ENCODE data around the gene KCNC1. TPM values are rescaled to one million over a fixed set of nuclear protein-coding genes. Genes with fewer than 3 reads are reported as not detected.

The KCNC1 gene
- total RNA-seq, 2 experiments from 2014 or later = not detected

- Mint-ChIP-seq H3K36me3 (no peaks in the 10 kb centered on the region), H3K4me1 (ENCODE audit: low read depth) (no peaks in the 10 kb centered on the region), H3K9me3 (no peaks in the 10 kb centered on the region), H3K27me3 (no peaks in the 10 kb centered on the region), H3K27ac (no peak overlapping the region), H3K4me3 (no peak overlapping the region)
- ChIA-PET CTCF (no interaction called here), POLR2A (no interaction called here)
- intact Hi-C loops (cut with micrococcal nuclease) = no loop called here
- DNase-seq = no peak
Measured at GRCh38 chr11:17767914-17768313, 33.3 kb downstream of the KCNC1 start.

- Mint-ChIP-seq H3K4me1 (ENCODE audit: low read depth) (no peaks in the 10 kb centered on the region), H3K4me3 (no peak overlapping the region), H3K9me3 (no peaks in the 10 kb centered on the region), H3K27ac (no peak overlapping the region), H3K27me3 (no peaks in the 10 kb centered on the region), H3K36me3 (no peaks in the 10 kb centered on the region)
- ChIA-PET POLR2A (no interaction called here), CTCF (interaction anchor here (0.6 to 0.9 kb wide), 2 partner anchors 37 to 52 kb away, joined by 3 read pairs; no protein-coding TSS in a partner anchor)
- intact Hi-C loops (cut with micrococcal nuclease) = no loop called here
- no peak for DNase-seq
Measured at GRCh38 chr11:17768547-17768946, 34.0 kb downstream of the KCNC1 start.

DNA sequence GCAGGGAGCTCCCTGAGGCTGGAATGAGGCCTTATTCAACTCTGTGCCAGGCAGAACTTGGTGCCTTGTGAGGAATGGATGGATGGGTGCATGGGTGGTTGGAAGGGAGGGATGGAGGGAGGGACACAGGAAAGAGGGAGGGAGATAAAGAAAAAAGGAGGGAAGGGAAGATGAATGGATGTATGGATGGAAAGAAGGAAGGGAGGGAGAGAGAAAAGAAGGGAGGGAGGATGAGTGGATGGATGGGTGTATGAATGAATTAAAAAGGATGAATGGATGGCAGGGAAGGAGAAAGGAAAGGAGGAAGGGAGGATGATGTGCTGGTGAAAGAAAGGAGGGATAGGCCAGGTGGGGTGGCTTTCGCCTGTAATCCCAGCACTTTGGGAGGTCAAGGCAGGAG, 34.6 kb downstream of the KCNC1 start:
- CTCF ChIA-PET = interaction anchor here (0.5 to 0.9 kb wide), 3 partner anchors 10 to 52 kb away, joined by 3 read pairs; no protein-coding TSS in a partner anchor
- no peak overlapping the region for H3K4me3 Mint-ChIP-seq
- DNase-seq = no peak
- H3K27ac Mint-ChIP-seq = no peak overlapping the region
- no peaks in the 10 kb centered on the region for H3K36me3 Mint-ChIP-seq
- no peaks in the 10 kb centered on the region for H3K9me3 Mint-ChIP-seq
- H3K4me1 Mint-ChIP-seq (ENCODE audit: low read depth) = no peaks in the 10 kb centered on the region
- POLR2A ChIA-PET = no interaction called here
- H3K27me3 Mint-ChIP-seq = no peaks in the 10 kb centered on the region
- intact Hi-C loops (cut with micrococcal nuclease) = no loop called here

DNA sequence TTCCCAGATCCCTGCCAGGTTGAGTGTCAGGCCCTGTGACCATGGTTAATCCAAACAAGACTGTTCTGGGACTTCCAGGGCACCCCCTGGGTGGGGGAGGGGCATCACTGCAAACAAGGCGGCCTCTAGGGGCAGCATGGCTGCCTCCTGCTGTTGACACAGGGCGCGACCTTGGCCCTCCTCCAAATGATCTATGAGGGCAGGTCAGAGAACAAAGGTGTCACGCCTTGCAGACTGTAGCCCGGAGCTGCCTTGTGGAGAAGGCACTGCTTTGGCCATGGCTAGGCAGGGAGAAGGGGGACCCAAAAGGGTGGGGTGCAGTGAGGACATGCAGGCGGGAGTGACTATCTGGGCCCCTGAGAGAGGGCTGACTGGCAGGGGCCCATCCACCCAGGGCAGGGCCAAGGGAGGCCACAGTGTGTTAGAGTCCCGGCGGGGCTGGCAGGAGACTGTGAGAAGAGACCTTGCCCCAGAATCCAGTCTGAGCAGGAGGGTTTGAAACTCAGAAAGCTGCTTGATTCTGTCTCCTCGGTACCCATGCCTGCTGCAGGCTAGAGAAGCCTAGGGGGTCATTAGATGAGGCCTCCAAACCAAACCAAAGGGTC, 35.6 kb downstream of the KCNC1 start:
- no peaks in the 10 kb centered on the region for H3K36me3 Mint-ChIP-seq
- no peak overlapping the region for H3K4me3 Mint-ChIP-seq
- no peaks in the 10 kb centered on the region for H3K27me3 Mint-ChIP-seq
- ChIA-PET CTCF (no interaction called here), POLR2A (no interaction called here)
- H3K9me3 Mint-ChIP-seq = no peaks in the 10 kb centered on the region
- no peak overlapping the region for H3K27ac Mint-ChIP-seq
- H3K4me1 Mint-ChIP-seq (ENCODE audit: low read depth) = no peaks in the 10 kb centered on the region
- intact Hi-C loops (cut with micrococcal nuclease) = no loop called here
- peak; percentile 15 for DNase-seq

GRCh38 chr11:17770917-17771316, 36.3 kb downstream of the KCNC1 start:
- intact Hi-C loops (cut with micrococcal nuclease) = no loop called here
- Mint-ChIP-seq H3K27me3 (no peaks in the 10 kb centered on the region), H3K9me3 (no peaks in the 10 kb centered on the region), H3K36me3 (no peaks in the 10 kb centered on the region), H3K4me1 (ENCODE audit: low read depth) (no peaks in the 10 kb centered on the region), H3K4me3 (no peak overlapping the region), H3K27ac (no peak overlapping the region)
- ChIA-PET CTCF (no interaction called here), POLR2A (no interaction called here)
- no peak for DNase-seq

DNA sequence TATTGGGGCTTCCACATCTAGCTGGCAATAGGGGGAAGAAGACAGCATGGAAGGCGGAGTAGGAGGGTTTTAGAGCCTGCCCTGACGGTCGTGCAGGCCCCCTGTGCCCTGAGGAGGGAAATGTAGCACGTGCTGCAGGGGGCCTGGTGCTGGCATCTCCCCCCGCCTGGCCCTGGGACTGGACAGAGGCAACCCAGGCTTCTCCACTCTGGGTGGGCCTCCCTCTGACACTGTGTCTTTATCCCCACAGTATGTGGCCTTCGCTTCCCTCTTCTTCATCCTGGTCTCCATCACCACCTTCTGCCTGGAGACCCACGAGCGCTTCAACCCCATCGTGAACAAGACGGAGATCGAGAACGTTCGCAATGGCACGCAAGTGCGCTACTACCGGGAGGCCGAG, 36.8 kb downstream of the KCNC1 start:
- Mint-ChIP-seq H3K4me3 (no peak overlapping the region), H3K4me1 (ENCODE audit: low read depth) (no peaks in the 10 kb centered on the region), H3K27ac (no peak overlapping the region), H3K36me3 (no peaks in the 10 kb centered on the region), H3K27me3 (no peaks in the 10 kb centered on the region), H3K9me3 (no peaks in the 10 kb centered on the region)
- CTCF ChIA-PET = no interaction called here
- DNase-seq = no peak
- intact Hi-C loops (cut with micrococcal nuclease) = no loop called here
- POLR2A ChIA-PET = no interaction called here

DNA sequence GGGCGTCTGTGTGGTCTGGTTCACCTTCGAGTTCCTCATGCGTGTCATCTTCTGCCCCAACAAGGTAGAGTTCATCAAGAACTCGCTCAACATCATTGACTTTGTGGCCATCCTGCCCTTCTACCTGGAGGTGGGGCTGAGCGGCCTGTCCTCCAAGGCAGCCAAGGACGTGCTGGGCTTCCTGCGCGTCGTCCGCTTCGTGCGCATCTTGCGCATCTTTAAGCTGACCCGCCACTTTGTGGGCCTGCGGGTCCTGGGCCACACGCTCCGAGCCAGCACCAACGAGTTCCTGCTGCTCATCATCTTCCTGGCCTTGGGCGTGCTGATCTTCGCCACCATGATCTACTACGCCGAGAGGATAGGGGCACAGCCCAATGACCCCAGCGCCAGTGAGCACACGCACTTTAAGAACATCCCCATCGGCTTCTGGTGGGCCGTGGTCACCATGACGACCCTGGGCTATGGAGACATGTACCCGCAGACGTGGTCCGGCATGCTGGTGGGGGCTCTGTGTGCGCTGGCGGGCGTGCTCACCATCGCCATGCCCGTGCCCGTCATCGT, 37.3 kb downstream of the KCNC1 start:
- Mint-ChIP-seq H3K27ac (no peak overlapping the region), H3K27me3 (no peaks in the 10 kb centered on the region), H3K4me1 (ENCODE audit: low read depth) (no peaks in the 10 kb centered on the region), H3K36me3 (no peaks in the 10 kb centered on the region), H3K4me3 (no peak overlapping the region), H3K9me3 (no peaks in the 10 kb centered on the region)
- intact Hi-C loops (cut with micrococcal nuclease) = no loop called here
- ChIA-PET CTCF (no interaction called here), POLR2A (no interaction called here)
- DNase-seq = no peak

DNA sequence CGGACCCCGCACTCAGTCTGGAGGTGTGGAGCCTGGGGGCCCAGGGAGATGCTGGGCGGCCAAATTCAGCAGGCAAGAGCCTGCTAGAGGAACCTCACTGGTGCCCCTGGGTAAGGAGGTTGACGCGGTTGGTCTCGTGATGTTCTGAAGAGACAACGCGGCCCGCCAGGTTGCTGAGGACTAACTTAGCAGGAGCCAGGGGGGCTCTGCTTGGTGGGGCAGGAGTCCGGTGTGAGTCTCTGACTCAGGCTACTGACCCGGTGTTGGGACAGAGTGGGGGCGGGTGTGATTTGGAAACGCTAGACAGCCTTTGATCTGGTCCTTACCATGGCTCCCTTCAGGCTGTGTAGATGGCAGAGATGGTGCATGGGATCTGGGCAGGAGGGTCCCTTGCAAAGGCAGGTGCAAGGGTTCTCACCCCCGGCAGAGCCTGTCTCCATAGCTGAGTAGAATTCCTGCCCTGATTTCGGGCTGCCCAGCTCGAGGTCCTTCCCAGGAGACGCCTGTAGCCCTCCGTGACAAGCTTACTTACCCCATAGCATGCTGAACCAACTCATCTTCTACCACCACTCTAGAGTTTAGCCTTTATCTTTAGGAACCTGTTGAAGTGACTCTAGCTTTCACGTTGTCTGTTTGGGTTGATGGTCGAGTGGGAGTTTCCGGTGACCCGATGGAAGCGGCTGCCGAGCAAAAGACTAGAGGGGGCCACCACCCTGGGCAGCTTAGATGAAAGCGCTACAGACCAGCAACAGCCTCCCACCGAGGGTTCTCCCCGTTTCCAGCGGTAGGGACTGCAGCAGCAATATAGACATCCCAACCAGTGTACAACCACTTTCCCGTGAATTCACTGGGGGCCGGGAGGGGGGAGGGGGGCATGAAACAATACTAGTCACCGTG, 38.4 kb downstream of the KCNC1 start:
- Mint-ChIP-seq H3K4me1 (ENCODE audit: low read depth) (no peaks in the 10 kb centered on the region), H3K4me3 (no peak overlapping the region), H3K36me3 (no peaks in the 10 kb centered on the region), H3K27me3 (no peaks in the 10 kb centered on the region), H3K9me3 (no peaks in the 10 kb centered on the region), H3K27ac (no peak overlapping the region)
- intact Hi-C loops (cut with micrococcal nuclease) = no loop called here
- POLR2A ChIA-PET = no interaction called here
- DNase-seq = no peak
- CTCF ChIA-PET = no interaction called here

- ChIA-PET POLR2A (no interaction called here), CTCF (no interaction called here)
- Mint-ChIP-seq H3K36me3 (no peaks in the 10 kb centered on the region), H3K4me1 (ENCODE audit: low read depth) (no peaks in the 10 kb centered on the region), H3K27me3 (no peaks in the 10 kb centered on the region), H3K9me3 (no peaks in the 10 kb centered on the region), H3K27ac (no peak overlapping the region), H3K4me3 (no peak overlapping the region)
- intact Hi-C loops (cut with micrococcal nuclease) = no loop called here
- no peak for DNase-seq
Measured at GRCh38 chr11:17773674-17774073, 39.1 kb downstream of the KCNC1 start.

DNA sequence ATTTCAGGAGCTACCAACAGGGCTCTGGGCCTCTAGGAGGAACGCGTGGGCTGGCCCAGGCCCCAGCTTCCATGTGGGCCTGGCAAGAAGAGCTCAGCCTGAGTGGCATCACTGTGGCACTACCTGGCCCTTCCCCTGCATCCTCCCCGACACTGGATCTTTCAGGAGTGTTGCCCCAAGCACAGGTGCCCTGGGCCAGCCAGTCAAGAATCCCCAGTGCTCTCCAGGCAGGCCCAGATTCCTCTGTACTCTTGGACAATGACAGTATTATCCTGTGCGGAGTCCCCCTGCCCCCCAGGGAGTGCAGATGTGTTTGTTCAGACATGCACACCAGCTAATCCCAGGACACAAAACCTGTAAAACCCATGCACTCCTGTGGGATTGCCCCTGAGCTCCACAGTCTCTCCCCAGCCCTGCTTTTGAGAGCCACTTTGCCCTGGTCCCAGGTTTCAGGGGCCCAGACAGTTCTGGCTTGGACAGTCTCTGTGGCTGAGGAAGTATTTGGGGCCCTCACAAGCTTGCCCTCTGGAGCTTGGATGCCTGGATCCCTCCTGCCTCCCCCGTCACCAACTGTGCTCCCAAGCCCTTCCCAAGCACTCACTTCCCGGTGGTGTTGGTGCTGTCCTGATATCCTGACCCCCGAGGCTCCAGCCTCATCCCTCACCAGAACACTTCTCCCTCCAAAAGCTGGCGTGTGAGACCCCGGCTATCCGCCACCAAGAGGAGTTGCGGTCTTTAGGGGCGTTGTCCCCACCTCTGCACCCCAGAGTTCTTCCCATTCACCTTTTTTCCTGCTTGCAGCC, 39.9 kb downstream of the KCNC1 start:
- H3K27ac Mint-ChIP-seq = no peak overlapping the region
- no peaks in the 10 kb centered on the region for H3K9me3 Mint-ChIP-seq
- no peak overlapping the region for H3K4me3 Mint-ChIP-seq
- ChIA-PET CTCF (no interaction called here), POLR2A (no interaction called here)
- intact Hi-C loops (cut with micrococcal nuclease) = no loop called here
- no peaks in the 10 kb centered on the region for H3K27me3 Mint-ChIP-seq
- no peaks in the 10 kb centered on the region for H3K4me1 Mint-ChIP-seq (ENCODE audit: low read depth)
- DNase-seq = no peak
- H3K36me3 Mint-ChIP-seq = no peaks in the 10 kb centered on the region

DNA sequence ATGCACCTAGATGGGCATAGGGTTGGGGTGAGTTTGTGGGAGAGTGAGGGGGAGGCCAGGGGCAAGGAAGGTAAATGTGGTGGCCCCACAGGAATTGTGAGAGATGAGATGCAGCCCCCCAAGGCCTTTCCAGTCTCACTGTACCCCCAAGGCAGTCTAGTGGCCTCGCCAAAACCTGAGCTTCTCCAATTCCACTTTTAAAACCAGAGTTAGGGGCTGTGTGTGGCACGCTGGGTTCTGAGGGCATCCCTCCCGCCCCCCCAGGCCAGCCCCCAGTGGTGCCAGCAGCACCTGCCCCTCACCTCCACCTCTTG, 40.4 kb downstream of the KCNC1 start:
- intact Hi-C loops (cut with micrococcal nuclease) = no loop called here
- H3K9me3 Mint-ChIP-seq = no peaks in the 10 kb centered on the region
- no peak overlapping the region for H3K27ac Mint-ChIP-seq
- DNase-seq = no peak
- POLR2A ChIA-PET = no interaction called here
- no peaks in the 10 kb centered on the region for H3K4me1 Mint-ChIP-seq (ENCODE audit: low read depth)
- CTCF ChIA-PET = no interaction called here
- no peaks in the 10 kb centered on the region for H3K27me3 Mint-ChIP-seq
- no peak overlapping the region for H3K4me3 Mint-ChIP-seq
- H3K36me3 Mint-ChIP-seq = no peaks in the 10 kb centered on the region

GRCh38 chr11:17775507-17776211, 41.1 kb downstream of the KCNC1 start:
- no peak for DNase-seq
- Mint-ChIP-seq H3K9me3 (no peaks in the 10 kb centered on the region), H3K36me3 (no peaks in the 10 kb centered on the region), H3K4me1 (ENCODE audit: low read depth) (no peaks in the 10 kb centered on the region), H3K27me3 (no peaks in the 10 kb centered on the region), H3K4me3 (no peak overlapping the region), H3K27ac (no peak overlapping the region)
- intact Hi-C loops (cut with micrococcal nuclease) = no loop called here
- ChIA-PET CTCF (no interaction called here), POLR2A (interaction anchor here (0.6 kb wide), 1 partner anchor 1027 kb away, joined by 3 read pairs; no protein-coding TSS in a partner anchor)

Data from activated CD4-positive, alpha-beta memory T cell treated with anti-CD3 and anti-CD28 coated beads for 36 hours (primary cell).